HG03342 (cell line): ENCODE data around the gene MMP11.

ENCODE experiments used
- ATAC-seq: cut with Tn5 transposase; IDR thresholded peaks from one replicate; pipeline ENCODE4 v1.9.1; 2021; ENCODE audit warnings: mild to moderate bottlenecking, moderate library complexity; ENCODE audit not compliant: unreplicated experiment

The MMP11 gene

GRCh38 chr22:23756891-23757290, 15.8 kb upstream of the MMP11 start:
- ATAC-seq = no peak

- no peak for ATAC-seq
Observed at GRCh38 chr22:23759566-23759965, 13.1 kb upstream of the MMP11 start.

DNA sequence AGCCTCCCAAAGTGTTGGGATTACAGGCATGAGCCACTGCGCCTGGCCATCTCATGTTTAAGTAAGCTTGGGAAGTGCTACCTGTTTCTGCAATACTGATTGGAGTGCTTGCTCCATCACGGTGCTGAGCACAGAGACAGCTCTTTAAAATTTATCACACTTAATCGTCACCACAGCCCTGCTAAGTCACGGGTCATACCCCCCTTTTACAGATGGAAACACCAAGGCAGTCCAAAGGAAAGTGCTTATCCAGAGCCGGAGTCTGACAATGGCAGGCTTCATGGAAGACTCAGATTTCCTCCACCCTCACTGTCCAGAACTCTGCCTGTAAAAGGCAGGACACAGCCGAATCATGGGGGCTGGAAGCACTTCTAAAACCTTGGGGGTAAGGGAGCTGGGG, 12.6 kb upstream of the MMP11 start:
- ATAC-seq = no peak

DNA sequence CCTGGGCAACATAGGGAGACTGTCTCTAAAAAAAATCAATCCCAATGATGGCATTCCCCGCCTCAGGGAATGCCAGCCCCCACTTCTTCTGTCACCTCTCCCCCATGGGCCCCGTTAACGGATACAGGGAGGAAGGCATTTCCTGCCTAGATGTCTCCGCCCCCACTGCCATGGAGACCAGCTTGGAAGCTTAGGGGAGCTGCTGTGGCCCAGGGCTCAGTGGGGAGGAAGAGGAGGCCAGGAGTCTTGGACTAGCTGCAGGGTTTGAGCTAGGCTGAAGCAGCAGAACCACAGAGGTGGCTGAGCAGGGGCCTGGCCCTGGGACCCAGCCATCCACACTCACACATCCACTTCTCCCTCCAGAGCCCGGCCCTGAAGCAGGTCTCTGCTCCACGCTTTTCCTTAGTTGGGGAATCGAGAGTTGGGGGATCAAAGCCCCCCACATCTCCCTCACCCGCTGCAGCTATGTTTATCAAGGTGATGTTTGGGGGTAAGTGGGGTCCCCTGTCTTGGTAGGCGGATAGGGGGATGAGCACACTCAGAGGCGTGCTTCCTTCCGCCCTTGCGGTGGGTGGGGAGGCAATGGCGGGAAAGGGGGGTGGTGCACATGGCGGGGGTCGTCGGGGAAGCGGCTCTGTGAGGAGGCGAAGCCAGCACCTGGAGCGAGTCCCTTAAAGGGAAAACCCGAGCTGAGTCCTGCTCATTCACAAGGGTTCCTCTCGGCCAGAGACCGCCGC, 9.6 kb upstream of the MMP11 start, which contains the start of gene C22orf15:
Gene C22orf15, plus strand, starts transcription at position 149 of the 737 bp plus-strand sequence. Its CDS starts 317 bp downstream, at position 466.
- ATAC-seq = no peak

- ATAC-seq = no peak
Observed at GRCh38 chr22:23763579-23763945, 9.1 kb upstream of the MMP11 start.

DNA sequence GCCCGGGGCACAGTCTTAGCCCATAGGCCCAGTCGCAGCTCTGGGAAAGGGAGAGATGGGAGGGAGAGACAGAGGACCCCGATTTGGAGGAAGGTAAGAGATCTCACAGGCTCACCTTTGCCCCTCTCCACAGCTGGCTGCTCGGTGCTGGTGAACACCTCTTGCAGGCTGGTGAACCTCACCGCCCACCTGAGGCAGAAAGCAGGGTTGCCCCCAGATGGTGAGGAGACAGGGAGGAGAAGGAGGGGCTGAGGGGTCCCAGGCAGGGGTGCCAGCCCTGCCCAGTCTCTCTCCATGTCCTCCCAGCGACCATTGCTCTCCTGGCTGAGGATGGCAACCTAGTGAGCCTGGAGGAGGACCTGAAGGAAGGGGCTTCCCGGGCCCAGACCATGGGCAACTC, 8.7 kb upstream of the MMP11 start:
- no peak for ATAC-seq

DNA sequence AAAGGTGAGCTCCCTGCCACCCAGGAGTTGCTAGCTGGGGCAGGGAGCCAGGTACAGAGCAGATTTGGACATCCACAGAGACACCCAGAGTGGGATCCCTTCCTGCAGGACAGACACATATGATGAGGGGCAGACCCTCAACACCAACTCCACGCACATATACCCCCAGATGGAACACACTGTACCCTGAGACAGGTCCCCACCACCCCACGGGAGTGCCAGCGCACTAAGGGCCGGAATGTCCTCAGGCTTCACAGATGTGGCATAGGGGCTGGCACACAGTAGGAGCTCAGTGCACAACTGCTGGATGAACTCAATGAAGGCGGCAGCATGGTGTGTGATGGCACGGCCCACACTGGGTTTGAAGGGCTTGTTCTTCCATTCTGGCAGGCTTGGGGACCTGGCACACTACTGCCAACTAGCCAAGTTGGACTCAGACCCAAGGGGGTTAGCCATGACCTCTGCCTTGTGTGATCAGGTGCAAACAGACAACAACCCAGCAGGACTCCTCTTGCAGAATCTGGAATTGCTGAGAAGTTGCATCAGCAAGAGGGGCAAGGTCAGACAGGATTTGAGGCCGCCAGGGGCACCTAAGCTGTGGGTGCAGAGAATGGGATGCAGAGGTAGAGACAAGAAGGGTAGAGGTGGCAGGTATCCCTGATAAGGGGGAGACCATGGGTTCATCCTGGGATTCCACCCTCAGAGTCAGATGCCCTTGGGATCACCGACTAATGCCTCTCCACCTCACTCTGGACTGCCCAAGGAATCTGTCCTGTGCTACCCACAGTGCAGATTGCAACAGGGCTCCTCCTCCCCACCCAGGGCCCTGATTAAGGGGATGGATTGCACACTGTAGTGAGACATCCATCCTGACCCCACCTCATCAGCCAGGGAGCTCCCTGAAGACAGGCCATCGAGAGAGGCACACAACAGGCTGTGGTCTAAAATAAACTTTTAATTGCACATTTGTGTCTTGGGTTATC, 7.5 kb upstream of the MMP11 start:
- ATAC-seq = no peak

DNA sequence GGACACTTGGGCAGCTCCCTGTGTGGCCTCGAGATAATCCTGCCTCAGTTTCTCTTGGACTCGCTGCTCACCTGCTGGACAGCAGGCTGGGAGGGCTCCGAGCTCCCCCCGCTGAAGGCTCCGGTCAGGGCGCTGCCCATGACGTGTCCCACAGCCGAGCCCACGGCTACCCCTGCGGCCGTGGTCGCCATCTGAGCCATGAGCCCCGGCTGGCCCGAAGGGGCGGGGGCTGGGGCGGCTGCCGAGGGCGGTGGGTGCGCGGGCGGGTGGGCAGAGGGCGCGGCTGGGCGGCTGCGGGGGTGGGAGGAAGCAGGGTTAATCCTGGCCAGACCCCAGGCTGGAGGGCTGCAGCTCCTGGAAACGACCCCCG, 5.4 kb upstream of the MMP11 start:
- ATAC-seq = no peak

DNA sequence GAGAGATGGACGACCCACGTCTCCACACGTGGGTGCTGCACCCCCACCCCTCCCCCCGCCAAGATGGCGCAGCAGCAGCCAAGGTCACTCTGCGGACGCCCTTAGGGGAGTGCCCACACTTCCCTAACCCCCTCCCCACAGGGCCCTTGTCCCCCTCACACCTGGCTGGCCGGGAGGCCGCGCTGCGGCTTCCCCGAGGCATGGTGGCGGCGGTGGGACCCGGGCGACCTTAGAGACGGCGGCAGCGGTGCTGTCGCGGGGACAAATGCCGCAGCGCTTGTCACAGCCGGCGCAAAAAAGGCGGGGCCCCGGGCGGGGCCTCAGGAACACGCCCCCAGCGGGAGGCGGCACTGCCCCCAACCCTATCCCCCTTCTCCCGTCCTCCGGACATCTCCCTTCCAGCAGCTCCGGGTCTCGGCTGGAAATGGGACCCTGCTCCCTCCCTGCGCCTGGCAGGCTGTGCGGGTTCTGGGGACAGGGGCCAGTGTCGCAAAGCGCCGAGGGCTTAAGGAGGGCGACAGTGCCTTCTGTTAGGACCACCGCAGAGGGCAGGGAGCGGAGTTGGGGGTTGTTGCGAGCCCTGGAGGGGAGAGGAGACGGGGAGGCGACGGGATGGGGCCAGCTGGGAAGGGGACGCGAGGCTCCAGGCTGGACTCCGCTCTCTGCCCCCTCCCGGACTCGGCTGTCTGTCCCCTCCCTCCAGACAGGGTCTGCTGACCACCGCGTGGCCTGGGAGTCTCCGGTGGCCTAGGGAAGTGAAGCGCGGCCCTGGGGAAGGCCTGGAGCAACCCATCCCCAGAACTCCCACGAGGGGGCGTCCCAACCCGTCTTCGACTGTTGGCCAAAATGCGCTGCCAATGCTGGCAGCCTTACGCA, 4.7 kb upstream of the MMP11 start, which contains the start of gene CHCHD10:
Gene CHCHD10, minus strand, starts transcription at position 300 of the 876 bp plus-strand sequence. Its CDS starts 98 bp downstream, at position 202.
- no peak for ATAC-seq

DNA sequence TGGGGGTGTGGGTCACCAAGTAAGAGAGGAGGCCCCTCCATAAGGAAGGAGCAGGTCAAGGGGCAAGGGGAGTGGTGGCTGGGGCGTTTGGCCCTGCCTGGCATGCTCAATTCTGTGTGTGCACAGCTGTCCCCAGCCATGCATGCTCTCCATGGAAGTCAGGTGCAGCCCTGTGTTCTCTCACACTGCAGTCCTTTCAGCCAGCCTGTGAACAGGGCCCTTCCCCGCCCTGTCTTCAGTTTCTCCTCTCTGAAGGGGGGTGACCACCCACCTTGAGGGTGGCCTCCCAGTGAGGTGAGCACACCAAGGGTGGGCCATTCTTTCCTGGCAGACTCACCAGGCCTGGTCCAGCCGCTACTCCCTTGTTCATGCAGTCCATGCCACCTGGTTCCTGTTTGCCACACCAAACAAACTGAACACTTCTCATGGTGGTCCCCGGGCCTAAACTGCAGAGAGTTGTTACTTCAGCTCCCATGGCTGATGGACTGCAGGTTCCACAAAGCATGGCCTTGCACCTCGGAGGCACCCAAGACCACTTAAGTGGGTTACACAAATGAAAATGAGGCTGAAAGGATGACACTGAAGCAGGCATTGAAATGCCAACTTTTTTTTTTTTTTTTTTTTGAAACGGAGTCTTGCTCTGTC, 3.2 kb upstream of the MMP11 start:
- ATAC-seq = no peak

- ATAC-seq = no peak
Observed at GRCh38 chr22:23772315-23772648, 367 bp upstream of the MMP11 start.

- no peak for ATAC-seq
Observed at GRCh38 chr22:23773483-23774113, 949 bp downstream of the MMP11 start.

DNA sequence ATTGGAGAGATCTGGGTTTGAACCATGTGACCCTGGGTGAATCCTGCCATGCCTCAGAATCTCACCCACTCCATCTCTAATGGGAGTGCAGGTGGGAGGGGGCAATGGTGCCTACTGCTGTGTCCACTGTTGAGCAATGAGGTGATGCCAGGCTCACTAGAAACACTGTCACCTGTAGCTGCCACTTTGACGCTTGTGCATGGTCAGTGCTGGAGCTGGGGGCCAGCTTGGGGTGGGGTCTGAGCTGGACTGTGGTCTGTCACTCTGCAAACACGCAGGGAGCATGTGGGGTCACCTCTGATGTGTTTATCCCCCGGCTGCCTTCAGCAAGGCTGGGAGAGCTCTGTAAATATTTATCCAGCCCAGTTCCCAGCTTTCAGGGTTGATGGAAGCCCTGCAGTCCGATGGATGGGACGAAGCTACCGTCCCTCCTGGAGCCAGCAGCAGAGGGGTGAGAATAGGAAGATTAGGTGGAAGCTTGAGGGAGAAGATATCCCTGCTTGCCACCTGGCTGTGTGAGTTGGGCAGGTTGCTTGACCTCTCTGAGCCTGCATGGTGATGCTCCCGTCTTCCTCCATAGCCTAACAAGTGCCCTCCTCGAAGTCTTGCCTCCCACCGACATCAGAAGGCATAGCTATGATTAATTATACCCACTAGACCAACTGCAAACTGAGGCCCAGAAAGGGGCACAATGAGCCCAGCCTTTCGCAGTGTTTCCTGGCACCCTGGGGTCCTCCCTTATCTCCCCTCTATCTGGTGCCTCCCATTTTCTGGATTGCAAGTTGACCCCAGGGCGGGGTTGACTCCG, 1.7 kb downstream of the MMP11 start:
- no peak for ATAC-seq

DNA sequence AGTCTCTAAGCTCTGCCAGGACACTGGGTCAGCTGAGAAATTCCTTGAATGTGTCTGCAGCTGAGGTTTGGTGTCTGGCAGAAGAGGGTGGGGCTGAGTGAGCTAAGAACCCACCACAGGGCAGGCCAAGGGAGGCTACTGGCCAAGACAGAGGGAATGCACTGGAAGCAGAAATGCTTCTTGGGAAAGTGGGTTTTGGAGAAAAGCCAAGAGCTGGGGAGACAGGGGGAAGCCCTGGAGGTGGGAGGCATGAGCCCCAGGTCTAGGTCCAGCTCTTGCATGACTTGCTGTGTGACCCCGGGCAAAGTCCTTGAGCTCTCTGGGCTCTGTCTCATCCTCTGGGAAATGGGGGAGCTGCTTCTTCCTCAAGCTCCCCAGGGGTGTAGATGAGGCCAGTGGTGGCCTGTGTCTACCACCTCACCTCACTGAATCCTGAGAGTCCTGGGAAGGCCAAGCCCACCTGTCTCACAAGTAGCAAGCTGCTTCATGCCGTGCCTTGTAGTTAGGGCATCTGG, 2.3 kb downstream of the MMP11 start:
- ATAC-seq = no peak

GRCh38 chr22:23775779-23776375, 3.2 kb downstream of the MMP11 start:
- no peak for ATAC-seq

GRCh38 chr22:23777776-23778576, 5.3 kb downstream of the MMP11 start:
- ATAC-seq = no peak

DNA sequence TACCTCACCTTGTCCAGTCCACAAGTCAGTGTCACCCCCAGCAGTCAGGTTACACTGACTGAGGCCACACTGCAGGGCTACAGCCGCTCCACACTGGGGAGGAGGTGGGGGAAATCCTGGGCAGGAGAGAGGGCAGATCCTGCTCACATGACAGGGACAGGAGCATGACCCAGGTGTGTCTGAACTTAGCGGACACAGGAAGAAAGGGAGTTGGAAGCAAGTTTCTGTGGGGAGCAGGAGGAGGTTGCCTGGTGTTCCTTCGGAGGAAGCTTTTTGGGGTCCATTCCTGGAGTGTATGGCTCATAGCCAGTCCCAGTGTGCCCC, 5.9 kb downstream of the MMP11 start:
- ATAC-seq = no peak

DNA sequence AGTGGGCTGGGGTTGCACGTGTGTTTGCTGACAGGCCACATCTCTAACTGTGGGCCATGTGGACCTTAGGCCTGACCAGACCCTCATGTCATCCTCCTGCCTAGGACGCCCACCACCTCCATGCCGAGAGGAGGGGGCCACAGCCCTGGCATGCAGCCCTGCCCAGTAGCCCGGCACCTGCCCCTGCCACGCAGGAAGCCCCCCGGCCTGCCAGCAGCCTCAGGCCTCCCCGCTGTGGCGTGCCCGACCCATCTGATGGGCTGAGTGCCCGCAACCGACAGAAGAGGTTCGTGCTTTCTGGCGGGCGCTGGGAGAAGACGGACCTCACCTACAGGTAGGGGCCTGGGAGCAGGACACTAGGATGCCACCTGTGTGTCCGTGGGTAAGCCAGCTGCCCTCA, 6.4 kb downstream of the MMP11 start:
- ATAC-seq = no peak
